GM12864 (cell line): ENCODE data around the gene ST3GAL3.

Experiments used
- DNase-seq: peaks from one replicate; pipeline ENCODE4 v3.0.0-alpha.2; 2011; ENCODE audit warnings: low read depth
- H3K4me3 ChIP-seq: 2 replicates; pipeline ENCODE4 v1.5.1; 2011; ENCODE audit warnings: mild to moderate bottlenecking, low read depth, low read length, control low read depth
- CTCF ChIP-seq: IDR thresholded peaks from 2 replicates; pipeline ENCODE4 v1.5.1; 2011; ENCODE audit warnings: low read depth, mild to moderate bottlenecking, moderate library complexity, low read length, control low read depth, inconsistent platforms; ENCODE audit errors: missing control alignments

Gene ST3GAL3

GRCh38 chr1:43931711-43932660, 224.7 kb downstream of the ST3GAL3 start:
- no peak for TF ChIP-seq CTCF
- no peak overlapping the region for H3K4me3 ChIP-seq

GRCh38 chr1:43932786-43933385, 225.6 kb downstream of the ST3GAL3 start:
- TF ChIP-seq CTCF, result no peak
- H3K4me3 ChIP-seq, result no peak overlapping the region
- no peak for DNase-seq

More at GRCh38 chr1:43931711-43932660, 224.7 kb downstream of the ST3GAL3 start:
- no peak for DNase-seq

GRCh38 chr1:43933386-43934100, 226.2 kb downstream of the ST3GAL3 start, which contains the start of gene ARTN:
ARTN (plus strand) TSS chr1:43933801; CDS start chr1:43935657, 1,856 bp downstream.
- TF ChIP-seq CTCF, result no peak
- DNase-seq, result no peak
- H3K4me3 ChIP-seq, result no peak within 1 kb of the TSS

- TF ChIP-seq CTCF, result peak; percentile 97
- DNase-seq, result no peak
- H3K4me3 ChIP-seq, result no peak overlapping the region
Observed at GRCh38 chr1:43934101-43934985, 227.0 kb downstream of the ST3GAL3 start.

DNA sequence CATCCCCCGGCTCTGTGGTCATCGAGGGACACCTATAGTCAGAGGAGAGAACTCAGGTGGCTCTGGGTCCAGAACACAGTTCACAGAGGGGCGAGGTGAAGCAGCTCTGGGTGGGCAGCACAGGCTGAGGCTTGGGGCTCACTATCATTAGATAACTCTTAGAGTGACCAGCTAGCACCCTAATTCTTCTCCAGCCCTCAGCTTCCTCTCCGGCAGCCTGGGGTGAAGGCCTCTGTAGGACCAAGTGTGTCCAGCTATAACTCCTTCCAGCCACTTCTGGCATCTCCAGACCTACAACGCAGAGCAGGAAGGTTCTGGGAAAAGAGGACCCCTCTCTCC, 227.6 kb downstream of the ST3GAL3 start:
- DNase-seq, result no peak
- TF ChIP-seq CTCF, result no peak
- no peak overlapping the region for H3K4me3 ChIP-seq
